Gastrocnemius medialis (tissue), 4 donors: Measurements from ENCODE around the gene LYPD6B.

Experiments
- CTCF ChIP-seq, 5 experiments: fragments of 450-650 bp in 3 of 5; fragments of 200-600 bp in 2 of 5; sonication (generic) in 2 of 5; IDR thresholded peaks in 4 of 5; conservative IDR thresholded peaks in 1 of 5; 1 replicate in 4 of 5; 2 replicates in 1 of 5; pipeline ENCODE4 v1.5.1; 2016 to 2019; ENCODE audit warnings: antibody characterized with exemption in 5 of 5, mild to moderate bottlenecking in 3 of 5, moderate library complexity in 3 of 5
- POLR2A ChIP-seq, 2 donors: fragments of 450-650 bp; IDR thresholded peaks; one replicate each; pipeline ENCODE4 v1.6.1; 2017; ENCODE audit warnings: antibody characterized with exemption in 2 of 2, mild to moderate bottlenecking in 2 of 2, moderate library complexity in 2 of 2

GRCh38 chr2:149175956-149176355 lies 137.5 kb downstream of the LYPD6B start:
- TF ChIP-seq CTCF (IDR thresholded peaks at IDR 0.05 in 4 of 5, conservative IDR thresholded peaks at IDR 0.05 in 1 of 5): no peak
- TF ChIP-seq POLR2A (IDR thresholded peaks at IDR 0.05): no peak
